Tibial artery (tissue), 4 donors: Measurements from ENCODE around the gene BLOC1S3.

ENCODE experiments used
- DNase-seq, 2 donors: peaks; one replicate each; pipeline ENCODE4 v3.0.0-alpha.2; 2019
- H3K27ac ChIP-seq, 2 donors: fragments of 200-600 bp; sonication (generic) in 1 of 2; 1 replicate in 1 of 2; 2 replicates in 1 of 2; pipeline ENCODE4 v1.5.1; 2018 to 2019; ENCODE audit warnings: mild to moderate bottlenecking in 1 of 2
- H3K27me3 ChIP-seq, 2 donors: fragments of 200-600 bp; sonication (generic) in 1 of 2; one replicate each; pipeline versions ENCODE4 v1.5.1 to v1.6.0; 2016 to 2019
- H3K36me3 ChIP-seq, 3 donors: fragments of 200-600 bp; sonication (generic) in 2 of 3; one replicate each; pipeline ENCODE4 v1.5.1; 2016 to 2019; ENCODE audit warnings: mild to moderate bottlenecking in 2 of 3
- H3K4me1 ChIP-seq, 4 donors: fragments of 200-600 bp; sonication (generic) in 2 of 4; 1 replicate in 3 of 4; 2 replicates in 1 of 4; pipeline ENCODE4 v1.5.1; 2016 to 2019
- H3K4me3 ChIP-seq, 2 donors: fragments of 200-600 bp; sonication (generic) in 1 of 2; 1 replicate in 1 of 2; 2 replicates in 1 of 2; pipeline ENCODE4 v1.5.1; 2018 to 2019; ENCODE audit warnings: mild to moderate bottlenecking in 2 of 2
- H3K9me3 ChIP-seq, 3 donors: fragments of 200-600 bp; sonication (generic) in 1 of 3; one replicate each; pipeline ENCODE4 v1.5.1; 2016 to 2019
- intact Hi-C: fragments of 100-400 bp; cut with DNase I; formaldehyde crosslinking; loops from one replicate; pipeline ENCODE4 v1.15.0; 2023; ENCODE audit warnings: low total_unique reads
- TF ChIP-seq, protein P1 (sequence below), 2 experiments: fragments of 200-600 bp in 1 of 2; fragments of 450-650 bp in 1 of 2; IDR thresholded peaks; one replicate each; pipeline ENCODE4 v1.5.1; 2017 to 2019; ENCODE audit warnings: antibody characterized with exemption in 2 of 2, mild to moderate bottlenecking in 1 of 2, moderate library complexity in 1 of 2

The BLOC1S3 gene

DNA sequence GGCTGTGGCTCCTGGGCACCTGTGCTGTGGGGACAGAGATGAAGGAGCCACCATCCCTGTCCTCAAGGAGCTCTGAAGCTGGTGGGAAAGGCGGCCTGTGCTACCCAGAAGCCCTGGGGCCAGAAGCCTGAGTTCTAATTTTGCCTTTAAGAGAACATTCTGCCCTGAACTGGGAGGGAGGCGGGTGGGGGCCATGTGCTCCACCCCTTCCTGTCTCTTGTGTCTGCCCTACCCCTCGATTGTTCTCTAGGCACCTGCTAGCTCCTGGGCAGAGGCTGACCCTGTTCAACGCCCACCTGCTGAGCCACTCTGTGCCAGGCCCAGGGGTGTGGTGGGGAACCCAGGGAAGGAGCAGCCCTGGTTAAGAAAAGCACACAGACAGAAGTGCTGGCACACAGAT is 6.4 kb upstream of the BLOC1S3 start:
- no peak for DNase-seq
- TF ChIP-seq, protein P1, sequence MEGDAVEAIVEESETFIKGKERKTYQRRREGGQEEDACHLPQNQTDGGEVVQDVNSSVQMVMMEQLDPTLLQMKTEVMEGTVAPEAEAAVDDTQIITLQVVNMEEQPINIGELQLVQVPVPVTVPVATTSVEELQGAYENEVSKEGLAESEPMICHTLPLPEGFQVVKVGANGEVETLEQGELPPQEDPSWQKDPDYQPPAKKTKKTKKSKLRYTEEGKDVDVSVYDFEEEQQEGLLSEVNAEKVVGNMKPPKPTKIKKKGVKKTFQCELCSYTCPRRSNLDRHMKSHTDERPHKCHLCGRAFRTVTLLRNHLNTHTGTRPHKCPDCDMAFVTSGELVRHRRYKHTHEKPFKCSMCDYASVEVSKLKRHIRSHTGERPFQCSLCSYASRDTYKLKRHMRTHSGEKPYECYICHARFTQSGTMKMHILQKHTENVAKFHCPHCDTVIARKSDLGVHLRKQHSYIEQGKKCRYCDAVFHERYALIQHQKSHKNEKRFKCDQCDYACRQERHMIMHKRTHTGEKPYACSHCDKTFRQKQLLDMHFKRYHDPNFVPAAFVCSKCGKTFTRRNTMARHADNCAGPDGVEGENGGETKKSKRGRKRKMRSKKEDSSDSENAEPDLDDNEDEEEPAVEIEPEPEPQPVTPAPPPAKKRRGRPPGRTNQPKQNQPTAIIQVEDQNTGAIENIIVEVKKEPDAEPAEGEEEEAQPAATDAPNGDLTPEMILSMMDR (IDR thresholded peaks at IDR 0.05): no peak
- intact Hi-C loops: no loop called here
- Histone ChIP-seq H3K27ac (no peak overlapping the region), H3K27me3 (no peaks in the 10 kb centered on the region), H3K36me3 (no peaks in the 10 kb centered on the region), H3K4me3 (no peak overlapping the region), H3K9me3 (no peaks in the 10 kb centered on the region), H3K4me1 (peaks cover 0 to 3% (median 3%) of the 10 kb centered on the region in 4 donors)

DNA sequence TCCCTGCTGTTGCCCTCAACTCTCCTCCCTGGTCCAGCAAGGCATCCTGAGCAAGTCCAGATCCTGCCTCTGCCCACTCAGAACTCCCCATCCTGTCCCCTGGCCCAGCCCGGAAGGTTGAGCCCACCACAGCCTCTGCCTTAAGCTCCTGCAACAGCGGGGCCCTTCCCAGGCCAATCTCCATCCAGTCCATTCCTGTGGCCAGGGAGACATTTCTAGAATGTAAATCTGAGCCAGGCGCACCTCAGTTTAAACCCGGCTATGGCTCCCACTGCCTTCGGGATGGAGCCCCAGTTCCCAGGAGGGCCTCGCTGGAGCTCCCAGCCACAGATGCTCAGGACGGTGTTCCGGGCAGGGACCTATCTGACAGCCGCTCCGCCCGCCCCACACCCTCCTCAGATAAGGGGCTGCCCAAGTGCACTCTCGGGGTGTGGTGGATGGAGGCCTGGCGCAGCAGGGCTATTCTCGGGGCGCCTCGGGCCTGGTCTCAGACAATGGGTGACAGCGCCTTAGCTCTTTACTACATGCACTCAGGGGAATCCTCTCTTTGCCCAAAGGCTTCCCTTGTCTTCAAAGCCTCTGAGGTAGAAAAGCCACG is 5.9 kb upstream of the BLOC1S3 start:
- Histone ChIP-seq H3K36me3 (no peaks in the 10 kb centered on the region), H3K27me3 (no peaks in the 10 kb centered on the region), H3K4me1 (peaks cover 0 to 9% (median 8%) of the 10 kb centered on the region in 4 donors), H3K9me3 (no peaks in the 10 kb centered on the region), H3K27ac (no peak overlapping the region), H3K4me3 (no peak overlapping the region)
- TF ChIP-seq, protein P1 (IDR thresholded peaks at IDR 0.05): no peak
- intact Hi-C loops: no loop called here
- no peak for DNase-seq

DNA sequence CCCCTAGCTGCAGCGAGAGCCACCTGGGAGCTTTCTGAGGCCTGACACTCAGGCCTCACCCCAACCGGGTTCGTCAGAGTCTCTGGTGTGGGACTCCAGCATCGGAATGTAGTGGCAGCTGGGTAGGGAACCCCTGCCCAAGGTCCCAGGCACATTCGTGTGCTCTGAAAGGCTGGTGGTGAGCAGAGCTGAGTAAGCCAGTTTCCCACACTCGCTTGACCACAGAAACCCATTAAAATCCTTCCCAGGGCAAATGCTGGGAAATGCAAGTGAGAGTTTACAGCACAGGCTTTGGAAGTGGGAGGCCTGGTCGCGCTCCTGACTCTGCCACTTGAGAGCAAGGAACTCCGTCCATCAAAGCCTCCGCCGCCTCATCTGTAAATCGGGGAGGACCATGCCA is 4.8 kb upstream of the BLOC1S3 start:
- TF ChIP-seq, protein P1 (IDR thresholded peaks at IDR 0.05): no peak
- intact Hi-C loops: no loop called here
- H3K4me3 ChIP-seq: no peak overlapping the region
- no peaks in the 10 kb centered on the region for H3K27me3 ChIP-seq
- peaks cover 0 to 9% (median 8%) of the 10 kb centered on the region in 4 donors for H3K4me1 ChIP-seq
- H3K36me3 ChIP-seq: no peaks in the 10 kb centered on the region
- H3K27ac ChIP-seq: no peak overlapping the region
- no peaks in the 10 kb centered on the region for H3K9me3 ChIP-seq
- no peak for DNase-seq

DNA sequence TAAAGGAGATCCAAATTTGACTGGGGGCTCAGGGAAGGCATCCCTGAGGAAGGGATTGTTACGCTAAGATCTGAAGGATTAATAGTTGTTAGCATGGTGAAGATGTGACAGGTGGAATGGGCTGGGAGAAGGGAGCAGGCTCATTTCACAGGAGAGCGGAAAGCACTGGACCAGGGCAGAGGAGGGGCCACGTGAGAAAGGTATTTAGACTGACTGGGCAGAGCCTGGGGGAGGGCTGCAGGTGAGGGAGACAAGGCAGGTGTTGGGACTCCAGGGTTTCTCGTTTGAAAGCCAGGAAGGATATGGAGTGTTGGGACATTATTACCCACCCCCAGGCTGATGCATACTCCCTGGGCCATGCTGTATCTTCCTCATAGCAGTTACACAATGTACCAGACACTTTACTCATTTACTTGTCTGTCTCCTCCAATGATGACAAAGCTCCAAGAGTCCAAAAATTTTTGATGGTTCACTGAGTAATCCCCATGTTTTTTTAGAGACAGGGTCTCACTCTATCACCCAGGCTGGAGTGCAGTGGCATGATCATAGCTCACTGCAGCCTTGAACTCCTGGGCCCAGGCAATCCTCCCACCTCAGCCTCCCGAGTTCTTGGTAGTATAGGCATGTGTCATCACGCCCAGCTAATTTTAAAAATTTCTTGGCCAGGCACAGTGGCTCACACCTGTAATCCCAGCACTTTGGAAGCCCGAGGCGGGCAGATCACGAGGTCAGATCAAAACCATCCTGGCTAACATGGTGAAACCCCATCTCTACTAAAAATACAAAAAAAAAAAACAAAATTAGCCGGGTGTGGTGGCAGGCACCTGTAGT is 2.9 kb upstream of the BLOC1S3 start:
- H3K4me1 ChIP-seq: peaks cover 0 to 27% (median 21%) of the 10 kb centered on the region in 4 donors
- no peak for DNase-seq
- TF ChIP-seq, protein P1 (IDR thresholded peaks at IDR 0.05): no peak

DNA sequence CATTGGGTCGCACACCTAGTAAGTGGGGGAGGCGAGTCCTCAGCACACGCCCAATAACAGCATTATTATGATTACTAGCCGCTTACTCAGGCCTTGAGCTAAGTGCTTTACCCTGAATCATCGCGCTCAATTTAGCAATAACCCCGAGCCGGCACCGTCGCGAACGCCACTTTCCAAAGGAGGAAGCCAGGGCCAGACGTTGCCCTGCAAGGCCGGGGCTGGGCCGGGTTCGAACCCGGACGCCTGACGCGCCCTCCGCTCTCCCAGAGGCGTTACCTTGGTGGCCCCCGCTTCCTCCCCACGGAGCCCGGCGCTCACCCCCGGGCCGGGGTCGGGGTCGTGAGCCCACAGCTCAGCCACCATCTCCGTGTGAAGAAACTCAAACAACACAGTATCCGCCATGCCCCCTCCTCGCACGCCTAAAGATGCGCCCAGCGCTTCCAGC is 745 bp upstream of the BLOC1S3 start, which contains the start of gene TRAPPC6A:
Gene TRAPPC6A (minus strand): TSS at position 421 of the 445 bp plus-strand sequence. CDS start 19 bp downstream, at position 402.
- Histone ChIP-seq H3K4me3 (peak within 1 kb of the TSS; percentile 73 to 81), H3K27ac (peak within 1 kb of the TSS; percentile 91 to 99), H3K9me3 (no peaks in the 10 kb centered on the region), H3K36me3 (peaks cover 5 to 18% (median 7%) of the 10 kb centered on the region in 3 donors), H3K27me3 (no peaks in the 10 kb centered on the region), H3K4me1 (peaks cover 0 to 36% (median 29%) of the 10 kb centered on the region in 4 donors)
- intact Hi-C loops: no loop called here
- TF ChIP-seq, protein P1 (IDR thresholded peaks at IDR 0.05): no peak
- no peak for DNase-seq

More for the DNA sequence above, 2.9 kb upstream of the BLOC1S3 start:
- H3K9me3 ChIP-seq: no peaks in the 10 kb centered on the region
- H3K36me3 ChIP-seq: peaks cover 0 to 4% (median 2%) of the 10 kb centered on the region in 3 donors
- intact Hi-C loops: no loop called here
- H3K4me3 ChIP-seq: no peak overlapping the region
- no peaks in the 10 kb centered on the region for H3K27me3 ChIP-seq
- no peak overlapping the region for H3K27ac ChIP-seq
